DOHH2 (cell line): ENCODE data around the gene LAGE3.

Source experiments
- H3F3A ChIP-seq: fragments of 200-600 bp; sonication (generic), shearing (Covaris generic); 2 replicates; pipeline ENCODE4 v1.6.0; 2016; ENCODE audit warnings: antibody characterized with exemption, mild to moderate bottlenecking; ENCODE audit not compliant: control insufficient read depth, insufficient read depth
- H3K27ac ChIP-seq: fragments of 200-600 bp; sonication (generic); 2 replicates; pipeline ENCODE4 v1.5.1; 2014; ENCODE audit warnings: low read depth, mild to moderate bottlenecking, low read length, moderate library complexity
- H3K27me3 ChIP-seq: fragments of 200-600 bp; sonication (generic); 2 replicates; pipeline ENCODE4 v1.6.1; 2014; ENCODE audit warnings: mild to moderate bottlenecking, low read length, mixed read lengths; ENCODE audit not compliant: control insufficient read depth
- H3K36me3 ChIP-seq: fragments of 200-600 bp; sonication (generic); 2 replicates; pipeline ENCODE4 v1.6.1; 2014; ENCODE audit warnings: mild to moderate bottlenecking, low read length, moderate library complexity, mixed read lengths; ENCODE audit not compliant: control insufficient read depth
- H3K4me1 ChIP-seq: fragments of 200-600 bp; sonication (generic); 2 replicates; pipeline ENCODE4 v1.6.1; 2014; ENCODE audit warnings: mild to moderate bottlenecking, low read length, mixed read lengths; ENCODE audit not compliant: control insufficient read depth
- H3K4me2 ChIP-seq: fragments of 200-600 bp; sonication (generic); 2 replicates; pipeline ENCODE4 v1.6.0; 2014; ENCODE audit warnings: mild to moderate bottlenecking, low read length, moderate library complexity
- H3K4me3 ChIP-seq: fragments of 200-600 bp; sonication (generic); 2 replicates; pipeline ENCODE4 v1.5.1; 2014; ENCODE audit warnings: mild to moderate bottlenecking, low read length, mixed read lengths
- H3K79me2 ChIP-seq: fragments of 200-600 bp; sonication (generic); 2 replicates; pipeline ENCODE4 v1.6.1; 2014; ENCODE audit warnings: mild to moderate bottlenecking, low read length, mixed read lengths; ENCODE audit not compliant: control insufficient read depth
- H3K9me2 ChIP-seq: fragments of 200-600 bp; sonication (generic); replicated peaks from 2 replicates; pipeline ENCODE4 v1.6.1; 2014; ENCODE audit warnings: mild to moderate bottlenecking, low read length, mixed read lengths; ENCODE audit not compliant: control insufficient read depth
- H3K9me3 ChIP-seq: fragments of 200-600 bp; sonication (generic); 2 replicates; pipeline ENCODE4 v1.6.1; 2014; ENCODE audit warnings: antibody characterized with exemption, low read length, mixed read lengths; ENCODE audit not compliant: control insufficient read depth, insufficient read depth
- H4K20me1 ChIP-seq: fragments of 200-600 bp; sonication (generic); 2 replicates; pipeline ENCODE4 v1.6.0; 2014; ENCODE audit warnings: low read depth, mild to moderate bottlenecking, antibody characterized with exemption, low read length, moderate library complexity; ENCODE audit not compliant: control insufficient read depth, insufficient read depth
- EZH2phosphoT487 ChIP-seq: fragments of 200-600 bp; sonication (generic); IDR thresholded peaks from 2 replicates; pipeline ENCODE4 v1.6.1; 2017; ENCODE audit warnings: borderline replicate concordance, mild to moderate bottlenecking, antibody characterized with exemption, low read length, moderate library complexity, mixed read lengths
- TF ChIP-seq, protein P1 (sequence below): fragments of 200-600 bp; sonication (generic); IDR thresholded peaks from one replicate; pipeline ENCODE4 v1.5.1; 2014; ENCODE audit warnings: antibody characterized with exemption, mild to moderate bottlenecking, low read depth, low read length; ENCODE audit not compliant: poor library complexity, severe bottlenecking

Gene LAGE3

GRCh38 chrX:154465601-154466000 is 13.5 kb downstream of the LAGE3 start:
- H3F3A ChIP-seq: no peaks in the 10 kb centered on the region
- H3K79me2 ChIP-seq: no peaks in the 10 kb centered on the region
- no peak overlapping the region for H3K4me2 ChIP-seq
- no peaks in the 10 kb centered on the region; the same call in 1 of the 2 replicates for H3K36me3 ChIP-seq
- no peaks in the 10 kb centered on the region for H3K9me2 ChIP-seq
- no peaks in the 10 kb centered on the region for H4K20me1 ChIP-seq
- no peaks in the 10 kb centered on the region for H3K4me1 ChIP-seq
- no peak overlapping the region for H3K27ac ChIP-seq
- TF ChIP-seq, protein P1, sequence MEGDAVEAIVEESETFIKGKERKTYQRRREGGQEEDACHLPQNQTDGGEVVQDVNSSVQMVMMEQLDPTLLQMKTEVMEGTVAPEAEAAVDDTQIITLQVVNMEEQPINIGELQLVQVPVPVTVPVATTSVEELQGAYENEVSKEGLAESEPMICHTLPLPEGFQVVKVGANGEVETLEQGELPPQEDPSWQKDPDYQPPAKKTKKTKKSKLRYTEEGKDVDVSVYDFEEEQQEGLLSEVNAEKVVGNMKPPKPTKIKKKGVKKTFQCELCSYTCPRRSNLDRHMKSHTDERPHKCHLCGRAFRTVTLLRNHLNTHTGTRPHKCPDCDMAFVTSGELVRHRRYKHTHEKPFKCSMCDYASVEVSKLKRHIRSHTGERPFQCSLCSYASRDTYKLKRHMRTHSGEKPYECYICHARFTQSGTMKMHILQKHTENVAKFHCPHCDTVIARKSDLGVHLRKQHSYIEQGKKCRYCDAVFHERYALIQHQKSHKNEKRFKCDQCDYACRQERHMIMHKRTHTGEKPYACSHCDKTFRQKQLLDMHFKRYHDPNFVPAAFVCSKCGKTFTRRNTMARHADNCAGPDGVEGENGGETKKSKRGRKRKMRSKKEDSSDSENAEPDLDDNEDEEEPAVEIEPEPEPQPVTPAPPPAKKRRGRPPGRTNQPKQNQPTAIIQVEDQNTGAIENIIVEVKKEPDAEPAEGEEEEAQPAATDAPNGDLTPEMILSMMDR: no peak
- no peak overlapping the region for H3K4me3 ChIP-seq
- H3K27me3 ChIP-seq: no peaks in the 10 kb centered on the region
- no peaks in the 10 kb centered on the region for H3K9me3 ChIP-seq

- Histone ChIP-seq H3K36me3 (no peaks in the 10 kb centered on the region; the same call in 1 of the 2 replicates), H4K20me1 (no peaks in the 10 kb centered on the region)
Measured at GRCh38 chrX:154464806-154465365, 14.2 kb downstream of the LAGE3 start.

DNA sequence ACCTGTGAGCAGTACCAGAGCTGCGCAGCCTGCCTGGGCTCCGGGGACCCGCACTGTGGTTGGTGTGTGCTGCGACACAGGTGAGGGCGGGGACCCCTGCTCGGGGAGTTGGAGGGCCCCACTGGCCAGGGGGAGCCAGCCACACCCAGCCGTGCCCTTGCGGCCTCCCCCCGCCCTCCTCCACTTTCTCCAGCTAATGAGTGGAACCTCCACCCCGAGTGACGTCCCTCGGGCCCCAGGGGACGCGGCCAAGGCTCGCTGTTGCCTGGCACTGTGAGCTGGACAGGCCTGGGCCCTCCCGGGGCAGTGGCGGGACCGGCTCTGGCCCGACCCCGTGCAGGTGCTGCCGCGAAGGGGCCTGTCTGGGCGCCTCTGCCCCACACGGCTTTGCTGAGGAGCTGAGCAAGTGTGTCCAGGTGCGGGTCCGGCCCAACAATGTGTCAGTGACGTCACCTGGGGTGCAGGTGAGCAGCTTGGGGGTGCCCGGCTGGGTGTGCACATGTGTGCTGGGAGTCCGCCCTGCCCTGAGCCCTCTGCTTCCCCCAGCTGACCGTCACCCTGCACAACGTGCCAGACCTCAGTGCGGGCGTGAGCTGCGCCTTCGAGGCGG is 15.4 kb downstream of the LAGE3 start:
- Histone ChIP-seq H4K20me1 (no peaks in the 10 kb centered on the region), H3K9me3 (no peaks in the 10 kb centered on the region), H3K36me3 (no peaks in the 10 kb centered on the region; the same call in 1 of the 2 replicates), H3K4me2 (no peak overlapping the region), H3K4me3 (no peak overlapping the region), H3K79me2 (peaks cover 10% of the 10 kb centered on the region), H3F3A (no peaks in the 10 kb centered on the region), H3K9me2 (no peaks in the 10 kb centered on the region), H3K27ac (no peak overlapping the region), H3K27me3 (no peaks in the 10 kb centered on the region), H3K4me1 (peaks cover 7% of the 10 kb centered on the region)
- TF ChIP-seq, protein P1: no peak
- no peak for TF ChIP-seq EZH2phosphoT487

More at GRCh38 chrX:154464806-154465365, 14.2 kb downstream of the LAGE3 start:
- TF ChIP-seq, protein P1: no peak
- TF ChIP-seq EZH2phosphoT487: no peak
- Histone ChIP-seq H3K27me3 (no peaks in the 10 kb centered on the region), H3F3A (no peaks in the 10 kb centered on the region), H3K9me2 (no peaks in the 10 kb centered on the region), H3K9me3 (no peaks in the 10 kb centered on the region), H3K4me2 (no peak overlapping the region), H3K27ac (no peak overlapping the region), H3K79me2 (no peaks in the 10 kb centered on the region; the same call in 1 of the 2 replicates), H3K4me3 (no peak overlapping the region), H3K4me1 (no peaks in the 10 kb centered on the region)
